Measurements from ENCODE around the gene MPDU1.

DNA sequence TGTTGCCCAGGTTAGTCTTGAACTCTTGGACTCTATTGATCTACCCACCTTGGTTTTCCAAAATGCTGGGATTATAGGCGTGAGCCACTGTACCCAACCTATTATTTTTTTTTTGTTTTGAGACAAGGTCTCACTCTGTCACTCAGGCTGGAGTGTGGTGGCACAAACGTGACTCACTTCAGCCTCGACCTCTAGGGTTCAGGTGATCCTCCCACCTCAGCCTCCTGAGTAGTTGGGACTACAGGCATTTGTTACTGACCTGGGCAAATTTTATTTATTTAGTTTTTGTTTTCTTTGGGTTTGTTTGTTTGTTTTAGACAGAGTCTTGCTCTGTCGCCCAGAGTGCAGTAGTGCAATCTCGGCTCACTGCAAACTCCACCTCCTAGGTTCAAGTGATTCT, 40.0 kb downstream of the MPDU1 start:
- TF ChIP-seq, protein P1, sequence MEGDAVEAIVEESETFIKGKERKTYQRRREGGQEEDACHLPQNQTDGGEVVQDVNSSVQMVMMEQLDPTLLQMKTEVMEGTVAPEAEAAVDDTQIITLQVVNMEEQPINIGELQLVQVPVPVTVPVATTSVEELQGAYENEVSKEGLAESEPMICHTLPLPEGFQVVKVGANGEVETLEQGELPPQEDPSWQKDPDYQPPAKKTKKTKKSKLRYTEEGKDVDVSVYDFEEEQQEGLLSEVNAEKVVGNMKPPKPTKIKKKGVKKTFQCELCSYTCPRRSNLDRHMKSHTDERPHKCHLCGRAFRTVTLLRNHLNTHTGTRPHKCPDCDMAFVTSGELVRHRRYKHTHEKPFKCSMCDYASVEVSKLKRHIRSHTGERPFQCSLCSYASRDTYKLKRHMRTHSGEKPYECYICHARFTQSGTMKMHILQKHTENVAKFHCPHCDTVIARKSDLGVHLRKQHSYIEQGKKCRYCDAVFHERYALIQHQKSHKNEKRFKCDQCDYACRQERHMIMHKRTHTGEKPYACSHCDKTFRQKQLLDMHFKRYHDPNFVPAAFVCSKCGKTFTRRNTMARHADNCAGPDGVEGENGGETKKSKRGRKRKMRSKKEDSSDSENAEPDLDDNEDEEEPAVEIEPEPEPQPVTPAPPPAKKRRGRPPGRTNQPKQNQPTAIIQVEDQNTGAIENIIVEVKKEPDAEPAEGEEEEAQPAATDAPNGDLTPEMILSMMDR (IDR thresholded peaks at IDR 0.05) = no peak
- no peak for TF ChIP-seq POLR2A (IDR thresholded peaks at IDR 0.05; ENCODE audit: low read depth)
- no peak for TF ChIP-seq EP300 (IDR thresholded peaks at IDR 0.05)
- no peak for TF ChIP-seq POLR2AphosphoS5 (IDR thresholded peaks at IDR 0.05)

Measured in esophagus muscularis mucosa (tissue), 4 donors.